ENCODE results near the gene INKA2.

Gene INKA2

DNA sequence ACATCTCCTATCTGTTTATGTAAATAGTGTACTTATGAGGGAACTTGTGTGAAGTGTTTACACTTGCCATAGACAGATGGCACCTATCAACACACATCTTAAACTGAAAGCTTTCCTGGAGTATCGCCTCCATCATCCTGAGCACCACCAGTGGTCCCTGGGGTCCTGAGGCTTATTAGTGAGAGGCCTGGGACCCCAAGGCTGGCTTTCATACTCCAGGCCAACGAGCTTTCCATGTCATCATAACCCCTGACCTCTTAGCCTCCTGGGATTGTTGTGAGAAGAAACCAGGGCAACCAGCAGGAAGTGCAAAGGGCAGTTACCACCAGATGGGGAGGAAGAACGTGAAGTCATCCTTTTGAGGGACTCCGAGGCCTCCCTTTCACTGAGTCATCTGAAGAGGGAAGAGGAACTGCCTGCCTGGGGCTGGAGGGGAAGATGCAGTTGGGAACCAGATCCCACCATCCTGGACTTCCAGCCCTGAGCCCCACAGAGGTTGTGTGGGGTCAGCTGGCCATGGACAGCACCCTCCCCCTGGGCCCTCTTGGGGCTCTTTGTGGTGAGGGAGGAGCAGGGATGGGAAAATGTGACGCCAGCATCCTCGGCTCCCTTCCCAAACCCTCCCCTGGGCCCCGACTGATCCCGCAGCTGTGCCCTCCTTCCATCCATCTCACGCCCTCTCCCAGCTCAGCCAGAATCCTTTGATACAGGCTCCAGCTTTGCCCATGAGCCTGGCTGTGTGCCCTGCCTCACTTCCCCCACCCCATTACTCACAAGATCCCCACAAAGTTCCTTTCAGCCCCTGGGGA is 5.8 kb downstream of the INKA2 start:
- no peak overlapping the region for H3K9ac ChIP-seq (ENCODE audit: low read length)
- H3K36me3 ChIP-seq (replicated peaks; ENCODE audit: insufficient read depth, low read length): no peaks in the 10 kb centered on the region
- TF ChIP-seq, protein P1, sequence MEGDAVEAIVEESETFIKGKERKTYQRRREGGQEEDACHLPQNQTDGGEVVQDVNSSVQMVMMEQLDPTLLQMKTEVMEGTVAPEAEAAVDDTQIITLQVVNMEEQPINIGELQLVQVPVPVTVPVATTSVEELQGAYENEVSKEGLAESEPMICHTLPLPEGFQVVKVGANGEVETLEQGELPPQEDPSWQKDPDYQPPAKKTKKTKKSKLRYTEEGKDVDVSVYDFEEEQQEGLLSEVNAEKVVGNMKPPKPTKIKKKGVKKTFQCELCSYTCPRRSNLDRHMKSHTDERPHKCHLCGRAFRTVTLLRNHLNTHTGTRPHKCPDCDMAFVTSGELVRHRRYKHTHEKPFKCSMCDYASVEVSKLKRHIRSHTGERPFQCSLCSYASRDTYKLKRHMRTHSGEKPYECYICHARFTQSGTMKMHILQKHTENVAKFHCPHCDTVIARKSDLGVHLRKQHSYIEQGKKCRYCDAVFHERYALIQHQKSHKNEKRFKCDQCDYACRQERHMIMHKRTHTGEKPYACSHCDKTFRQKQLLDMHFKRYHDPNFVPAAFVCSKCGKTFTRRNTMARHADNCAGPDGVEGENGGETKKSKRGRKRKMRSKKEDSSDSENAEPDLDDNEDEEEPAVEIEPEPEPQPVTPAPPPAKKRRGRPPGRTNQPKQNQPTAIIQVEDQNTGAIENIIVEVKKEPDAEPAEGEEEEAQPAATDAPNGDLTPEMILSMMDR (IDR thresholded peaks at IDR 0.05; ENCODE audit: low read length): no peak
- no peak for TF ChIP-seq EZH2 (optimal IDR thresholded peaks at IDR 0.05; ENCODE audit: low read depth, low read length)
- H3K27me3 ChIP-seq (replicated peaks; ENCODE audit: insufficient read depth, low read length): no peaks in the 10 kb centered on the region
- H3F3A ChIP-seq (ENCODE audit: insufficient read depth, low read length): no peaks in the 10 kb centered on the region; the same call in 1 of the 2 replicates
- no peaks in the 10 kb centered on the region for H3K9me3 ChIP-seq (replicated peaks; ENCODE audit: insufficient read depth, low read length)
- H2AFZ ChIP-seq (ENCODE audit: low read length): no peak overlapping the region
- peaks cover 8% of the 10 kb centered on the region for H3K4me1 ChIP-seq (ENCODE audit: low read length)
- H3K9me2 ChIP-seq (replicated peaks; ENCODE audit: insufficient read depth, low read length): no peaks in the 10 kb centered on the region
- H3K4me3 ChIP-seq (ENCODE audit: low read length): no peak overlapping the region
- H4K20me1 ChIP-seq (ENCODE audit: insufficient read depth, low read length): no peaks in the 10 kb centered on the region
- H3K4me2 ChIP-seq (ENCODE audit: low read depth, low read length): no peak overlapping the region
- peaks cover 3% of the 10 kb centered on the region; the same call in 1 of the 2 replicates for H3K79me2 ChIP-seq (ENCODE audit: low read length)
- no peak overlapping the region for H3K27ac ChIP-seq (ENCODE audit: low read length)
- DNase-seq: no peak

DNA sequence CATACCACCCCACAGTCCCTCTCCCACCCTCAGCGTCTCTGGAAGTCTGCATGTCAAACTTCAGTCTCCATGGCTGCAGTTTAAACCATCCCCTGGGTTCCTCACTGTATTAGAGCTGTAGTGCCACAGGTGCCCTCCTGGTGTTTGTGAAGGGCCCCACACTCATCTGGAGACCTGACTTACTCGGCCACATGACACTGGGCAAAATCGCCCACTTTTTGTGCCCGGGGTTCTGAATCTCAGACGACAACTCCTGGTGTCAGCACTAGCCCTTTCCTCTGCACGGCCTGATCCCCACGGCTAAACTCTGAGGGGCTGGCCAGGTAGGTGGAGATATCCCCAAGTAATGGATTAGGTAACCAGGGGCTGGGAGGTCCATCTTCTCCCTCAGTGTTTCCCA is 6.5 kb downstream of the INKA2 start:
- Histone ChIP-seq H3K9ac (ENCODE audit: low read length) (no peak overlapping the region), H3K9me2 (replicated peaks; ENCODE audit: insufficient read depth, low read length) (no peaks in the 10 kb centered on the region), H3K27ac (ENCODE audit: low read length) (no peak overlapping the region), H3F3A (ENCODE audit: insufficient read depth, low read length) (no peaks in the 10 kb centered on the region; the same call in 1 of the 2 replicates), H4K20me1 (ENCODE audit: insufficient read depth, low read length) (no peaks in the 10 kb centered on the region), H3K36me3 (replicated peaks; ENCODE audit: insufficient read depth, low read length) (no peaks in the 10 kb centered on the region), H3K4me2 (ENCODE audit: low read depth, low read length) (no peak overlapping the region), H3K27me3 (replicated peaks; ENCODE audit: insufficient read depth, low read length) (no peaks in the 10 kb centered on the region), H3K79me2 (ENCODE audit: low read length) (peaks cover 3% of the 10 kb centered on the region; the same call in 1 of the 2 replicates), H3K4me1 (ENCODE audit: low read length) (peaks cover 6% of the 10 kb centered on the region), H3K9me3 (replicated peaks; ENCODE audit: insufficient read depth, low read length) (no peaks in the 10 kb centered on the region), H2AFZ (ENCODE audit: low read length) (no peak overlapping the region), H3K4me3 (ENCODE audit: low read length) (no peak overlapping the region)
- TF ChIP-seq, protein P1 (IDR thresholded peaks at IDR 0.05; ENCODE audit: low read length): no peak
- no peak for TF ChIP-seq EZH2 (optimal IDR thresholded peaks at IDR 0.05; ENCODE audit: low read depth, low read length)
- TF ChIP-seq EZH2phosphoT487 (IDR thresholded peaks at IDR 0.05; ENCODE audit: low read length): no peak
- no peak for DNase-seq

DNA sequence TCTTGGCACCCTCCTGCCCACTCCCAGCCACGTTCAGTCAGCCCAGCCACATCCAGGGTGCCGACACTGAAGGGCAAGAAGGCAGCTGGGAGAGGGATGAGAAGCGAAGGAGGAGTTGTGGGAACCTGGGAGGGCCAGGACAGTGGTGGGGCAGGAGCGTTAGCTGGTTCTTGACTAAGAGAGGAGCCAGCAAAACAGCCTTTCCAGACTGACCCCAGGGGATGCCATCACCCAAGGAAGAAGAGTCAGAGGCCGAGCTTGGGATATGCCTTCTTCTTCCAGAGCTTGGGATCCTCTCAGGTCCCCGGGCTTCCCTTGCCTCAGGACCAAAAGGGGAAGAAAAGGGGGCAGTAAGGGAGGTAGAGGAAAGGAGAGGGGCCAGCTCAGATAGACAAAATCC is 7.2 kb downstream of the INKA2 start:
- Histone ChIP-seq H3K27me3 (replicated peaks; ENCODE audit: insufficient read depth, low read length) (no peaks in the 10 kb centered on the region), H4K20me1 (ENCODE audit: insufficient read depth, low read length) (no peaks in the 10 kb centered on the region), H3K36me3 (replicated peaks; ENCODE audit: insufficient read depth, low read length) (no peaks in the 10 kb centered on the region), H3K4me2 (ENCODE audit: low read depth, low read length) (no peak overlapping the region), H3K9ac (ENCODE audit: low read length) (no peak overlapping the region), H3K79me2 (ENCODE audit: low read length) (no peaks in the 10 kb centered on the region), H3F3A (ENCODE audit: insufficient read depth, low read length) (no peaks in the 10 kb centered on the region), H2AFZ (ENCODE audit: low read length) (no peak overlapping the region), H3K9me2 (replicated peaks; ENCODE audit: insufficient read depth, low read length) (no peaks in the 10 kb centered on the region), H3K4me3 (ENCODE audit: low read length) (no peak overlapping the region), H3K27ac (ENCODE audit: low read length) (no peak overlapping the region), H3K4me1 (ENCODE audit: low read length) (no peaks in the 10 kb centered on the region), H3K9me3 (replicated peaks; ENCODE audit: insufficient read depth, low read length) (no peaks in the 10 kb centered on the region)
- no peak for TF ChIP-seq EZH2 (optimal IDR thresholded peaks at IDR 0.05; ENCODE audit: low read depth, low read length)
- no peak for TF ChIP-seq EZH2phosphoT487 (IDR thresholded peaks at IDR 0.05; ENCODE audit: low read length)
- TF ChIP-seq, protein P1 (IDR thresholded peaks at IDR 0.05; ENCODE audit: low read length): no peak
- no peak for DNase-seq

All from MM.1S (cell line).